ENCODE measurements around the gene IFT81.
A peak's percentile ranks its signal among the peaks of the same experiment; 100 is the strongest.
"Not testable (repeated sequence)": the region's sequence is repeated elsewhere in the genome, so short reads cannot be mapped to it uniquely, and the experiment has no call there.

IFT81 gene

GRCh38 chr12:110124269-110124995 is at the start of gene IFT81:
IFT81 (plus strand) TSS chr12:110124357; CDS start chr12:110127381, 3,024 bp downstream.
- DNase-seq (ENCODE audit: low read depth in 2 of 2), result peak; percentile 89 to 94

DNA sequence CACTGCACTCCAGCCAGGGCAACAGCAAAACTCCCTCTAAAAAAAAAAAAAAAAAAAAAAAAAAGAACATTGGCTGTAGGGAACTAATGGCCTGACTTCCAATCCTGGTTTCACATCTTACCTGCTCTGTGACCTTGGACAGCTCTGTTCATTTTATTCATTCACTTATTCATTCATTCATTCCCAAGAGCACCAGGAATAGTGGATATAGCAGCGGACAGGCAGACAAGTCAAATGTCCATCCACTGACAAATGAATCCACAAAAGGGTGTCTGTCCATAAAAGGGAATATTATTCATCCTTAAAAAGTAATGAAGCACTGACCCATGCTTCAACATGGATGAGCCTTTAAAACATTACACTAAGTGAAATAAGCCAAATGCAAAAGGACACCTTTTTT is 48.3 kb upstream of the IFT81 start:
- DNase-seq (ENCODE audit: low read depth in 2 of 2), result no peak

- no peak for DNase-seq (ENCODE audit: low read depth in 2 of 2)
Measured at GRCh38 chr12:110077800-110078199, 46.4 kb upstream of the IFT81 start.

DNA sequence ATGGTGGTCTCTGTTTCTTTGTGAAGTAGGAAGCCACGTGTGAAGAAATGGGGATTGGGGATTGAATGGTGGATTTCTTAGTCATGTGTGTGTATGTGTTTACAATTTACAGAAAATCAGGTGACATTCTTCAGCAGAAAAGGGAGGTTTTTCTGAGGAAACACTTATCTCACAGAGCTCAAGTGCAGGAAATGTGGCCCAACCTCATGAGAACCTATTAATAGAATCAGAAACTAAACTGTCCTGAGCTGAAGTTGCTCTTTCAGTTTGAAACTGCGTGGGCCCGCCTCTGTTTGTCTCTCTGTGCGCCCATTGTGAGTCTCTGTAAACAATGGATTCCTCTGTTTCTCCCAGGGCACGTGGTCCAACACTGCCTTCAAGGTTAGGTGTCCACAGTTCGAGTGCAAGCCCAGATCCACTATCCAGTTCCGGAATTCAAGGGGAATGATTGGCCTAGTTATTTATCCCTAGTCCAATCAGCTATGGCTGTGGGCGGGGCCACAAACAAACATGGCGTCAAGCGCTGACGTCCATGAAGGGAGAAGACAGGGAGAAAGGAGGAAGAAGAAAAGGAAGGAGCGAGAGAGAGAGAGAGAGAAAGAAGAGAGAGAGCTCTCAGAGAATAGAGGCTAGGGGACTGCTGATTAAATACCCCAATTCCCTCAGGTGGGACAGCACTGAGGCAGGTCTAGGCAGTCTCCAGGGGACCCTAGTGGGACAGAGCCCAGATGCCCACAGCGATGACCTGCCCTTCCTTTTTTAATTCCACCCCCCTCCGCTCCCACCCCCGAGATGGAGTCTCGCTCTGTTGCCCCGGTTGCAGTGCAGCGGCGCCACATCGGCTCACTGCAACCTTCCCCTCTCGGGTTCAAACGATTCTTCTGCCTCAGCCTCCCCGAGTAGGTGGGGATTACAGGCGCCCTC is 44.4 kb upstream of the IFT81 start:
- peak; percentile 46 to 63 for DNase-seq (ENCODE audit: low read depth in 2 of 2)

- no peak for DNase-seq (ENCODE audit: low read depth in 2 of 2)
Measured at GRCh38 chr12:110080410-110080809, 43.7 kb upstream of the IFT81 start.

- DNase-seq (ENCODE audit: low read depth in 2 of 2), result no peak
Measured at GRCh38 chr12:110084314-110085015, 39.7 kb upstream of the IFT81 start.

DNA sequence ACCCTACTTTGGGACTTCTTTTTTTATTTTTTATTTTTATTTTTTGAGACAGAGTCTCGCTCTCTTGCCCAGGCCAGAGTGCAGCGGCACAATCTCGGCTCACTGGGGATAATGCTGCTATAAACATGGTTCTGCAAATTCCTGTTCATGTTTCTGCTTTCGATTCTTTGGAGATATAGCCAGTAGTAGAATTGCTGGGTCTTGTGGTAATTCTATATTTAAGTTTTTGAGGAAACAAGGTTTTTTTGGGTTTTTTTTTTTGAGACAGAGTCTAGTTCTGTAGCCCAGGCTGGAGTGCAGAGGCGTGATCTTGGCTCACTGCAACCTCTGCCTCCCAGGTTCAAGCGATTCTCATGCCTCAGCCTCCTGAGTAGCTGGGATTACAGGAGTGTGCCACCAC is 35.9 kb upstream of the IFT81 start:
- DNase-seq (ENCODE audit: low read depth in 2 of 2), result not testable (repeated sequence)

DNA sequence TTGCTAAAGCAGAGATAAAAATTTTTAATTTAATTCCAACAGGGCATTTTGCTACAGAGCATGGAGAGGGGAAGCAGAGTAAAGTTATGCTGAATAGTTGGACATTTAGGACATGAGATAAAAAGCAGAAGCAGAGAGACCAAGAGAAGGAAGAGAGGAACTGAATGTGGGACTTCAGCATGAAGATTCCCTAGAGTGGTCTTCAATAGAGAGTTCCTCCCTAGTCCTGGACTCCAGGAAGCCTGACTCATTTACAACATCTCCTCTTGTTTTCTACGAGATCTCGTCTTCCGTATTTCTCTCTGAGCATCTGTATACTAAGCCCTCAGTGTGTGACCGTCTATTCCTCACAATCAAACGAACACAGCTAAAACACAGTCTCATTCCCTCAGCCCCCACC is 35.2 kb upstream of the IFT81 start:
- no peak for DNase-seq (ENCODE audit: low read depth in 2 of 2)

- DNase-seq (ENCODE audit: low read depth in 2 of 2), result no peak
Measured at GRCh38 chr12:110090266-110091135, 33.7 kb upstream of the IFT81 start.

GRCh38 chr12:110091136-110091711 is 32.9 kb upstream of the IFT81 start:
- DNase-seq (ENCODE audit: low read depth in 2 of 2), result no peak

DNA sequence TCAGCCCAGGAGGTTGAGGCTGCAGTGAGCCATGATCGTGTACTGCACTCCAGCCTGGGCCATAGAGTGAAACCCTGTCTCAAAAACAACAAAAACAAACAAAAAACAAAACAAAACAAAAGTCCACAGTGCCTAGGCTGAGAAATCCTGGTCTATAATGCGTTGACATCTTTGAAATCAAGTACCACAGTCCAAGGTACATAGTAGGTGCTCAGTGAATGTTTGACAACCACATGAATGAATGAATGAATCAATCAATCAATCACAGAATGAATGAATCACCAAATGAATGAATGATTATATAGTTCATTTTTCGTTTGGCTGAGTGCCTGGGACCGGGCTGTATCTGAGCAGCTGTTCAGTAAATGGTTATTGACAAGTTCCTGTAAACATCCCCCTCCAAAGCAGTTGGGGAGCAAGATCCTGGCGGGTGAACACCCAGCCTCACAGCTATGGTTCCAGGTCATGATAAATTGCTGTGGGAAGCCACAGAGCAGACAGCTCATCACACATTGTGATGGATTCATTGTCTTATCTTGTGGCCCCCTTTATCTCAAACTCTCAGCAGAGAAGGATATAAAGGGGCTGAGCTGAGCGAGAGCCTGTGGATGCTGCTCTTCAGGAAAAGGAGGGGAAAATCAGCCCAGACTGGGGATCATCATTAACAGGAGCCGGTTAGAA is 30.4 kb upstream of the IFT81 start:
- DNase-seq (ENCODE audit: low read depth in 2 of 2), result no peak

- DNase-seq (ENCODE audit: low read depth in 2 of 2), result peak in 1 of 2 donors; percentile 38
Measured at GRCh38 chr12:110100315-110100970, 23.7 kb upstream of the IFT81 start.

GRCh38 chr12:110102255-110102654 is 21.9 kb upstream of the IFT81 start:
- DNase-seq (ENCODE audit: low read depth in 2 of 2), result no peak

GRCh38 chr12:110104188-110105094 is 19.7 kb upstream of the IFT81 start:
- DNase-seq (ENCODE audit: low read depth in 2 of 2), result no peak

GRCh38 chr12:110105159-110105558 is 19.0 kb upstream of the IFT81 start:
- no peak for DNase-seq (ENCODE audit: low read depth in 2 of 2)

GRCh38 chr12:110105986-110106385 is 18.2 kb upstream of the IFT81 start:
- no peak for DNase-seq (ENCODE audit: low read depth in 2 of 2)

DNA sequence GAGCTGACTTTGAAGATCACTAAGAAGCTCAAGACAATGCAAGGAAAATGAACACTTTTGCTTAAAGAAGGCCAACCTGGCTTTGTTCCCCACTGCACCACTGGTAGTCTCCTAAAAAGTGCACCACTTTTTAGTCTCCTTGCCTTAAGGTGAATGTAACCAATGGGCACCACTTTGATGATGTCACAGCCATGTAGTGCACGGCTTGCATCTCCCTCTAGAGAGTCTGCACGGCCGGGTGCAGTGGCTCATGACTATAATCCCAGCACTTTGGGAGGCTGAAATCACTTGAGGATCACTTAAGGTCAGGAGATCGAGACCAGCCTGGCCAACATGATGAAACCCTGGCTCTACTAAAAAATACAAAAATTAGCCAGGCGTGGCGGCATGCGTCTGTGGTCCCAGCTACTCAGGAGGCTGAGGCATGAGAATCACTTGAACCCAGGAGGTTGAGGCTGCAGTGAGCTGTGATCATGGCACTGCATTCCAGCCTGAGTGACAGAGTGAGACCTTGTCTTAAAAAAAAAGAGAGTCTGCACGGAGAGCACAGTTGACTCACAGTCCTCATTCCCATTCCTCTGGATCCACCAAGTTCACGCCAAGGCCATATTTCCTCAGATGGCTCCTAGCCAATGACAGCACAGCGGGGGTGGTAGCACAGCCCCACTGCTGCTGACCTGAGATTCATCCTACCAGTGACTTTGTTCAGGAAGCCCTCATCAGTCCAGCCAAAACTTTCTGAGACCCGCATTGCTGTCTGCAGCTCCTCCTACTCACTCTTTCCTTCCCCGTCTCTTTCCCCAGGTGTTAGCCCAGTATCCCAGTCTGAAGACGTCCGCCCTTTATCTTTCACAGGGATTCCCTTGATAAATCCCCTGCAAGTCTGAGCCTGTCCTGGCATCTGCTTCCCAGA is 16.5 kb upstream of the IFT81 start:
- DNase-seq (ENCODE audit: low read depth in 2 of 2), result no peak
